Activated CD4-positive, alpha-beta T cell treated with anti-CD3 and anti-CD28 coated beads, Interleukin-2, amount 50 U/mL, for 1 hour (primary cell): ENCODE measurements around the gene ZC2HC1B.
"Not testable (repeated sequence)": the region's sequence is repeated elsewhere in the genome, so short reads cannot be mapped to it uniquely, and the experiment has no call there.

Source experiments
- DNase-seq: peaks from one replicate; pipeline ENCODE4 v3.0.0-alpha.2; 2020

ZC2HC1B gene

GRCh38 chr6:143871202-143871730 is 7.0 kb downstream of the ZC2HC1B start:
- DNase-seq = not testable (repeated sequence)

GRCh38 chr6:143872201-143872600 is 7.9 kb downstream of the ZC2HC1B start:
- DNase-seq = no peak

GRCh38 chr6:143873600-143873999 is 9.3 kb downstream of the ZC2HC1B start:
- DNase-seq = not testable (repeated sequence)

GRCh38 chr6:143874503-143874902 is 10.2 kb downstream of the ZC2HC1B start:
- DNase-seq = not testable (repeated sequence)

- DNase-seq = no peak
Observed at GRCh38 chr6:143877584-143878271, 13.5 kb downstream of the ZC2HC1B start.

GRCh38 chr6:143878272-143878760 is 14.0 kb downstream of the ZC2HC1B start:
- DNase-seq = no peak

- DNase-seq = no peak
Observed at GRCh38 chr6:143880412-143880811, 16.1 kb downstream of the ZC2HC1B start.

GRCh38 chr6:143882401-143882930 is 18.2 kb downstream of the ZC2HC1B start:
- DNase-seq = no peak

GRCh38 chr6:143884216-143884900 is 20.1 kb downstream of the ZC2HC1B start:
- no peak for DNase-seq

GRCh38 chr6:143885116-143885515 is 20.8 kb downstream of the ZC2HC1B start:
- no peak for DNase-seq

GRCh38 chr6:143894655-143895054 is 30.4 kb downstream of the ZC2HC1B start:
- no peak for DNase-seq

GRCh38 chr6:143896126-143896860 is 32.0 kb downstream of the ZC2HC1B start:
- no peak for DNase-seq

GRCh38 chr6:143900358-143900757 is 36.1 kb downstream of the ZC2HC1B start:
- DNase-seq = no peak

GRCh38 chr6:143901885-143902750 is 37.8 kb downstream of the ZC2HC1B start:
- DNase-seq = no peak

GRCh38 chr6:143902827-143903226 is 38.6 kb downstream of the ZC2HC1B start:
- DNase-seq = no peak

- DNase-seq = no peak
Observed at GRCh38 chr6:143911028-143911427, 46.8 kb downstream of the ZC2HC1B start.

- no peak for DNase-seq
Observed at GRCh38 chr6:143912671-143913070, 48.4 kb downstream of the ZC2HC1B start.

- not testable (repeated sequence) for DNase-seq
Observed at GRCh38 chr6:143917026-143917425, 52.8 kb downstream of the ZC2HC1B start.

GRCh38 chr6:143928853-143929252 is 64.6 kb downstream of the ZC2HC1B start:
- no peak for DNase-seq

- DNase-seq = no peak
Observed at GRCh38 chr6:143929975-143930374, 65.7 kb downstream of the ZC2HC1B start.

- DNase-seq = no peak
Observed at GRCh38 chr6:143934331-143934730, 70.1 kb downstream of the ZC2HC1B start.

GRCh38 chr6:143934867-143935266 is 70.6 kb downstream of the ZC2HC1B start:
- no peak for DNase-seq
